Lower leg skin (tissue), 3 donors: ENCODE data around the gene SLX4IP.

Experiments used
- POLR2A ChIP-seq, 2 donors: fragments of 450-650 bp; IDR thresholded peaks; one replicate each; pipeline ENCODE4 v1.6.1; 2016 to 2017; ENCODE audit warnings: antibody characterized with exemption in 2 of 2, mild to moderate bottlenecking in 1 of 2, moderate library complexity in 1 of 2
- TF ChIP-seq, protein P1 (sequence below), 3 donors: fragments of 450-650 bp; IDR thresholded peaks; one replicate each; pipeline ENCODE4 v1.5.1; 2016; ENCODE audit warnings: antibody characterized with exemption in 3 of 3, mild to moderate bottlenecking in 3 of 3, moderate library complexity in 2 of 3

DNA sequence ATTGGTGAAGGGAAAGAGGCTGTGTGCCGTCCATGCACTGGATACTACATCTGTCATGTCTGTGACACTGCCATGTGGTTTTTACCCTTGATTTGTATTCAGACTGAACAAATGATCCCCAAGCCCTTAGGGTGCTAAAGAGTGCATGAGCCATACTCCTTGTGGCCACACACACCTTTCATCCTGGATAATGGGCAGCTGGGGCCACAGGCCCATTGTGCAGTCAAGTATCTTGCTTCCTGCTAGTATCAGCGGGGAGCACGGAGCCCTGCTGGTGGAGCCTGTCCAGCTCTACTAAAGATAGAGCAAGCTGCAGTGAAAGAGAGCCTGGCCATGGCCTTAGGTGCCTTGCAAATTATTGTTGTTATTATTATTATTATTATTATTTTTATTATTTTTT, 75.1 kb downstream of the SLX4IP start:
- TF ChIP-seq, protein P1, sequence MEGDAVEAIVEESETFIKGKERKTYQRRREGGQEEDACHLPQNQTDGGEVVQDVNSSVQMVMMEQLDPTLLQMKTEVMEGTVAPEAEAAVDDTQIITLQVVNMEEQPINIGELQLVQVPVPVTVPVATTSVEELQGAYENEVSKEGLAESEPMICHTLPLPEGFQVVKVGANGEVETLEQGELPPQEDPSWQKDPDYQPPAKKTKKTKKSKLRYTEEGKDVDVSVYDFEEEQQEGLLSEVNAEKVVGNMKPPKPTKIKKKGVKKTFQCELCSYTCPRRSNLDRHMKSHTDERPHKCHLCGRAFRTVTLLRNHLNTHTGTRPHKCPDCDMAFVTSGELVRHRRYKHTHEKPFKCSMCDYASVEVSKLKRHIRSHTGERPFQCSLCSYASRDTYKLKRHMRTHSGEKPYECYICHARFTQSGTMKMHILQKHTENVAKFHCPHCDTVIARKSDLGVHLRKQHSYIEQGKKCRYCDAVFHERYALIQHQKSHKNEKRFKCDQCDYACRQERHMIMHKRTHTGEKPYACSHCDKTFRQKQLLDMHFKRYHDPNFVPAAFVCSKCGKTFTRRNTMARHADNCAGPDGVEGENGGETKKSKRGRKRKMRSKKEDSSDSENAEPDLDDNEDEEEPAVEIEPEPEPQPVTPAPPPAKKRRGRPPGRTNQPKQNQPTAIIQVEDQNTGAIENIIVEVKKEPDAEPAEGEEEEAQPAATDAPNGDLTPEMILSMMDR (IDR thresholded peaks at IDR 0.05): no peak
- no peak for TF ChIP-seq POLR2A (IDR thresholded peaks at IDR 0.05)
